Fibroblast of skin of left quadriceps (primary cell): ENCODE results near the gene CACNA1C.

Experiments
- DNase-seq, 2 experiments: peaks; one replicate each; pipeline ENCODE4 v3.0.0-alpha.2; 2013; ENCODE audit warnings: low read depth in 2 of 2

The CACNA1C gene

DNA sequence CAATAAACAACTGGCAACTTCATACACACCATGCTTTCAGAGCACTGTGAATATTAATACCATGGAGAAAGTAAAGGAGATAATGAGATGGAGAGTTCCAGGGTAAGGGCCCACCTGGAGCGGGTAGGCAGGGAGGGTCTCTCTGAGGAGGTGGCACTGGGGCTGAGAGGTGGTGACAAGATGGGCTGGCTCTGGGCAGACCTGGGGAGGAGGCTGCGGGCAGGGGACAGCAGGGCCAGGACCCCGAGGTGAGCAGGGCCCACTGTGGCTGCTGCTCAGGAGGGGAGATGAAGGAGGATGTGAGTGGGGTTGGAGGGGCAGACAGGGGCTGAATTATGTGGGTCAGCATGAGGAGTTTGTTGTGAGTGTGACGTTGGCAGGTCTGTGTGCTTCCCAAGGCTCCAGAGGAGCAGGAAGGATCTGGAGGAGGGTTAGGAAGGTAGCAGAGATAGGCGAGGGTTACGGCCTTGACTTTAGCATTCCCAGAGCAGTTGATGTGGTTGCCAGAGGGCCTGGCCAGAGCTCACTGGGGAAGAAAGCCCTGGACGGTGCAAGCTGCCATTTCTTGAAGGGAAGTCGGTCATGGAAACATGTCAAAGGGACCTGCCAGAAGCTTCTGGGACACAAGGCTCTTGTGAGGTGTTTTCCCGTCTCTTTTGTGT lies 88.2 kb downstream of the CACNA1C start:
- DNase-seq = no peak

DNA sequence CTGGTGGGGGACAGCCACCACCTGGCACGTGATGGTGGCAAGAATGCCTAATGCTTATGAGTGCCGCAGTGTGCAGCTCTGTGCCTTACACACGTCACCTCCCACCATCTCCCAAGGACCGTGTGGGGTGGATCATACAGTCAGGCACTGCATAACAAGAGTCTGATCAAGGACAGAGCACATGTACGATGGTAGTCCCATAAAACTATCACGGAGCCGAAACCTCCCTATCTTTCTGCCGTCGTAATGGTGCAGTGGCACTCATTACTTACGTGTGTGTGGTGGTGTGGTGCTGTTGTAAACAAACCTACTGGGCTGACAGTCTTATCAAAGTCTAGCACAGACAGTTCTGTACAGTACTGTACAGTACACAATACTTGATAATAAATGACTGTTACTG lies 89.3 kb downstream of the CACNA1C start:
- DNase-seq = no peak

DNA sequence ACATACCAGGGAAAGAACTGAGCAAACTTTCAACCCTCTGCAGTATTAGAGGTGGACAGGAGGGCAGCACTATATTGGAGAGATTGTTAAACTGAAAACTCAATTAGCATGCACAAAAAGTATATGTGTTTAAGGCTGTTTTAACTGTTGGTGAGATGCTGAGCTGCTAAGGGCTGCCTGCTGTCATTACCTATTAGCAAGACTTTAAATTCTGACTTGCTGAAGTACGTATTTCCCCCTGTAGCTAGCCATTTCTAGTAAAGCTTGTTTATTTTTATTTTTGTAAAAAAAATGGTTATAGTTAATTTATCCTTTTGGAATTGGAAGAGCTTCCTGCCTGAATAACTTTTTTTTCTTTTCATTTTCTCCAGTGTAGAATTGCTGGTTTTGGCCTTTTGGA lies 92.2 kb downstream of the CACNA1C start:
- no peak for DNase-seq

DNA sequence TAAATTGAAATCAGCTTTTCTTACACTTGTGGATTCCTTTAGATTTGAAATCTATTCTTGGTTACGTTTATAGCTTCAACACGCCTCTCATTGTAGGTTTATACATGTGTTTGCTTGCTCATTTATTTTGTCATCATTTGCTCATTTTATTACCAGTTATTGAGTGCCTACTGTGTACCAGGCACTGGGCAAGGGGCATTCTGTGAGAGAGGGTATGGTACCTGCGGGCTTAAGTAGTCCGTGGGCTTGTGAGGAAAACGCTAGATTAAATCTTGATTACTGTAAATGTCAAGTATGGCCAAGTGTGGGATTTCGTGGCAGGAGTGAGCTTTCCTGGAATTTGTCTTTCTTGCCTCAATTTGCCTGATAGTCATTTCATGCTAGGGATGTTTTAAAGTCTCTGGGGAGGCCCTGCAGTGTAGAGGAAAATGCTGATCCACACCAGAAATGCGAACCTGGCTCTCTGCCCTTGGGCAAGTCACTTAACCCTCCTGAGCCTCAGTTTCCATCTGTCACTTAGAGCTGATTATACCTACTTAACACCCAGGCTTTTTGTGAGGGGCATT lies 92.7 kb downstream of the CACNA1C start:
- no peak for DNase-seq

DNA sequence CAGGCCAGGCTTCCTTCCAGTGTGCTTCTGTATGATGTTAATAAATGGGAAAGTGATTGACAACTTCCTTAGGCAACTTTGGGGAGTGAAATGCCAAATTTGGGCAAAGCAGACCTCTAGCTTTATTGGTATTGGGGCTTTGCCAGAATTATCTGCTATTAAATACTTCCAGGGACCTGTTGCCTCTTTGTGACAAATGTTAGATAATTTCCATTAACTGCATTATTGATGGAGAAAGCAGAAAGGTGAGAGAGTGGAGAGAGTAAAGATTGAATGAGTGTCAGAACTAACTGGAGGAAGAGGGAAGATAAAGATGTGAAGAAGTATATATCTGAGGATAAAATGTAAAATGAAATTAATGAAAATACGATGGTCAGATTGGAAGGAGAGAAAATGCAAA lies 94.5 kb downstream of the CACNA1C start:
- DNase-seq = no peak

DNA sequence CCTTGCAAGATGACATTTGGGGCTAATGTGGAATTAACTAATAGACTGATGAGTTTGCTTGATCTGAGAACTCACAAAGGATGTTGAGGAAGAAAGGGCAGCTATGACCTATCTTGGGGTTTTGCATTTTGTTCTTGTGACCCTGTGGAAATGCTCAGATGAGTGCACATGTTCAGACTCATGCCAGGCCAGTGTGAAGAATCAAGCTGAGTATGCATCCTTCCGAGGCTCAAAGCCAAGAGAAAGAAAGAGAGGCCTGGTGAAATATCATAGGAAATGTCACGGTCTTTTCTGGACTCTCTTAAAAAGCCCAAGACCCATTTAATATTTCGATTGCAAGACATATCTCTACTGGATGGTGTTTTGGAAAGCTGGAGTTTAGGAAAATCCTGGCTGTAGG lies 96.3 kb downstream of the CACNA1C start:
- DNase-seq = no peak

DNA sequence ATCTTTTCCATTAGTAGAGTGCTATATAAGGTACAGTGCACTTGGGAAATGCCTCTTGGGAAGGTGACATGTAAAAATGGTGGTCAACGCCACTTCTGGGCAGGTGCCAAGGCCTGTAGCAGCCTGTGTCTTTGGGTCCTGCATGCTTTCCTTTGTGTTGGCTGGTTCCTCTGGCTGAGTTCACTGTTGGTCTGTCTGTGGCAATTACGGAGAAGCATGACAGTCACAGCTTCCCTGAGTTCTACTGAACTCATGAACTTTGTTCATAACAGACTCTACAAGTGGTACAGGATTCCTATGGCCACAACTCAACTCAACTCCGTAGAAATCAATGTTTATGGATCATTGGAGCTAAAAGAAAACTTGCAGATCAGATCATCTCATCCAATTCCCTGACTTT lies 98.0 kb downstream of the CACNA1C start:
- no peak for DNase-seq

DNA sequence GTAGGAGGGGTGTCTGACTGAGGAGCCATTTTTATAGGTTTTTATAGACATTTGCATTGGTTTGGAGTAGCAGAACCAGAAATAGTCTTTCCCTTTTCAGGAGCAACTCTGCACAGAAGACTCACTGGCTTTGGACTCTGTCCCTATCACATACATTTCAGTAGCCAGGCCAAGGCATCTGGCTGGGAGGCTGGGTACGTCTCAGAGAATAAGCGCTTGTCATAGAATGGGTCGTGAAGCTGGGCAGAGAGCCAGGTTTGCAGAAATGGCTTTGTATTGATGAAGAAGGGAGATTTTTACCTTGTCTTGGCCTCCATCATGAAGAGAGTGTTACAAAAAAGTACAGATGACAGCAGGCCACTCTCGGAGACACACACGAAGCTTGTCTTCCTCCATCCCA lies 98.6 kb downstream of the CACNA1C start:
- DNase-seq = no peak

DNA sequence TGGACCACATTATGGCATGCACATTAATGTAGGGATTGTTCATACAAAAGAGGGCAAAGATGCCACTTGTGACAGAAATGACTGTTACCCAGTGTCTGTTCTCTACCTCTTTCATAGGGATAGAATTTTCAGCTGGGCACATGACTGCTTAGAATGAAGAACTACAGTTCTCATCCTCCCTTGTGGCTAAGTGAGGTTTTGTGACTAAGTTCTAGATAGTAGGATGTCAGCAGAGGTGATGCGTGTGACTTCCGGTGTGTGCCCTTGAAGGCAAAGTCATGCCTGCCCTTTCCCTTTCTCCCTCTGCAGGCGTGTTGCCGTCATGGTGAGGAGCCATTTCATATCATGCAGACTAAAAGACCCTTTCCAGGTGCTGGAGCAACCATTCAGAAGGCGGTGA lies 99.3 kb downstream of the CACNA1C start:
- DNase-seq = no peak

DNA sequence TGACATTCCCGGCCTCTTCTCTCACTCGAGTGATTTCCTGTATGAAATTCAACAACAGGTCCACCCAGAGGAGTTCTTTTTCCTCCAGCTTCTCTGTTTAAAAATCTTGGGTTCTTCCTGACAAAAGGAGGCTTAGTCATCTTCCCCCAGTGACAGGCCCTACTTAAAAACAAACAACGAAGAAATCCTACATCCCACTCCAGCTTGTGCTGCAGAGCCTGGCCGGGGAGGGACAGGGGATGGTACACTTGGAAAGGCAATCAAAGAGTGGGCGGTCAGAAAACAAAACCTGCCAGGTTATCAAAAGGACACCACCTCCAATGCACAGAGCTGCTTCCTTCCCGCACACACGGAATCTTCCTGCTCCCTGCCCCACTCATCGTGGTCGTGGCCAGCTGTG lies 101.3 kb downstream of the CACNA1C start:
- peak in 1 of 2 experiments; percentile 29 for DNase-seq

DNA sequence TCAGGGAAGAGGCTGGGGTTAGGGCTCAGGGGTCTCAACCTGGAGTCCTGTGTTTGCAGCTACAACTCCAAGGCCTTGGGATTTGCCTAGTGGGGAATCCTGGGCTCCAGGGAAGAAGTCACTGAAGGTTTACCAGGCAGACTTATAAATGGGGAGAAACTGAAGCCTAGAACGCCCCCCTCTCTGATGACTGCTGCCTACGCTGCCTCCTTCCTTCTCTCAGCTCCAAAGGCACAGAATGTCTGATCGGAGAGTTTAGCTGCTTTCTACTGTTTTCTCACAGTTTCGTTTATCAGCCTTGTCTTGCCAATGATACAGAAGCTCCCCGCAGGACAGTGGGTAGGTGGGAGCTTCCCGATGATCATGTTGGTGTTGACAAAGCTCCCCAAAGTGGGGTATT lies 101.7 kb downstream of the CACNA1C start:
- no peak for DNase-seq

DNA sequence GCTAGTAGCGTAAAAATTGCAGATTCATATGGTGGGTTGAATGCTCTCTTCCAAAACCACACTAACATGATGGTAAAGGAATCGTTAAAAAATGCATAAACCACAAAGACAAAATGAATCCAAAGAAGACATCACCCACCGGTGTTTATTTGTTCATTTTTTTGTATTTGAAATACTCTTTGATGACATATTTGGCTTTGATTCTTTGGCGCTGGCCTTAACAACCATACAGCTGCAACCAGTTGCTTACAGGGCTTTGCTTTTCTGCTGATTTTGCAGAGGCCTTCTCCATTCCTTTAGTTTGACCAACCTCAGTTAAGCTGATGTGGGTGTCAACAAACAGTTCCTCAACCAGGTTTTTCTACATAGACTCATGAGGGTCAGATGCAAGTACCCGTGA lies 103.5 kb downstream of the CACNA1C start:
- DNase-seq = no peak

DNA sequence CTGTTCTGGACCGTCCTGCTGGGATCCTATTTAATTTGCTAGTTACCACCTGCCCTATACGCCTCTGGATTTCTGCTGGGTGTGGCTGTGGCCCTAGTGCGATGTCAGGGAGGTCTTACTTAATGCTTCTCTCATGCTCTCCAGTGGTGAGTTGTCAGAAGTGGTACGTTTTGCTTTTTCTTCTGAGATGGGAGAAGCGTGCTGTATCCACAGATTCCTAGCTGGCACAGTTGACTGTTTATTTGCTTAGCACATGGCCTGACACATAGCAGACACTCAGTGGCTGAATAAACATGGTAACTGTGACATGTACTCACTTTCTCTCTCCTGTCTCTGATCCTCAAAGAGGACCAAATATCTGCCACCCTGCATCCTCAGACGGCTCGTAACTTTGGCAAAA lies 107.3 kb downstream of the CACNA1C start:
- no peak for DNase-seq

DNA sequence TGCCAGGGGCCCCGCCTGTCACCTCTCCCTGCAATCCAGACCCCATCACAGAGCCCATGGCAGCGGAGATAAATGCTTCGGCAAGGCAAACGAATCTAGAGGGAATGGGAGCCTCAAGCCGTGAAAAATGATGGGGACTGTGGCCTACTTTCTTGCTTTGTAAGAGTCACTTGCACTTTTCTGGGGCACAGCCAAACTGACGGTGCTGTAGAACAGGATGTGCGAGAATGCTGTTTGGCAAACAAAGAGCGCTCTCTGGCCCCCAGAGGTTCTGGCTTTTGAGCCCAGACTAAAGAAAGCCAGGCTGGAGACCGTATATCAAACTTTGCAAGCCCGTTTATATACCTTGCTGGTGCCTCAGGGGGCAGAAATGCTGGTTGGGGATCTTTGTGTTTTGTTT lies 108.7 kb downstream of the CACNA1C start:
- no peak for DNase-seq

DNA sequence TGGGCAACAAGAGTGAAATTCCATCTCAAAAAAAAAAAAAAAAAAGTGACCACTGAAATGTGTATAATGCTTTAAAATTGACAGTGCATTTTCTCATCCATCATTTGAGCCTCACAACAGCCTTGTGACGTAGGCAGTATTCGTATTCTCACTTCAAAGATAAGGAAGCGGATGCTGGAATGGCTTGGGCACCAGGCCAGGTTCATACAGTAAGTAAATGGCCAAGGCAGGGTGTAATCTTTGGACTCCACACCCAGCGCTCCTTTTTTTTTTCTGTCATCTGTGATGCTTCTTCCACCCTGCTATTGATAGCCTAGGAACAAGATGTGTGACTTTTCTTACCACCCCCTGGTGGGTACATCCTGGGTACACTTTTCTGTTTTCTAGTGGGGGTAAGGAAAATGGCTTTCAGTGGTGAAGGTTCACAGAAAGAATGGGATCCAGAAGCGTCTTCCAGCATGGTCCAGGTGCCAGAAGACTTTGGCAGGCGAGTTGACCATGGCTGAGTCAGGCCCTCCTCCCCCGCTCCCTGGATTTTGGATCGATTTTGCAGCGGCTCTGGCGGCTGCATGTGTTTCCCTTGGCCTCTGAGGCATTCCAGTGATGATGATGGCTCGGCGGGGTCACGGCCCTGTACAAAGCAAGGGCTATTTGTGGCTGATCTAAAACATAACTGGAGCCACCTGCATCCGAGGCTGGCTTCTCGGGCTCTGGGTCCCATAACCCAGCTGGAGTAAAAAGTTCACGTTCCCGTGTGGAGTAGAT lies 110.6 kb downstream of the CACNA1C start:
- peak; percentile 48 to 54 for DNase-seq

DNA sequence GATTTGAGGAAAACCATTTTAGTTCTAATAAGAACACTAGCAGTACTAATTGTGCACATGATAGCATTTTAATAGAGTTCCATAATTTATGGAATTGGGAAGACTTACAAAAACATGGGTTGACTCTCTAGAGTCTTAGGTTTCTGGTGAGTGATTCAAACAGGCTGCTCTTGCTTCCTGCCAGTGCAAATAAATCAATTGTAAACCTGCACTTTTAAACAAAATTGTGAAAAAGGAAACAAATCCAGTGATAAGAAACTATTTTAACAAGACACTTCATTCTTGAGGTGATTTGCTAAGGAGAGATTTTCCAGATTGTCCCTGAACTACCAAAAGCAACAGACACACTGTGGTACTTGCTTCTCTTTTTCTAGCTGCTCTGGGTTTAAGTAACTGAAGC lies 112.2 kb downstream of the CACNA1C start:
- DNase-seq = peak; percentile 20 to 35

DNA sequence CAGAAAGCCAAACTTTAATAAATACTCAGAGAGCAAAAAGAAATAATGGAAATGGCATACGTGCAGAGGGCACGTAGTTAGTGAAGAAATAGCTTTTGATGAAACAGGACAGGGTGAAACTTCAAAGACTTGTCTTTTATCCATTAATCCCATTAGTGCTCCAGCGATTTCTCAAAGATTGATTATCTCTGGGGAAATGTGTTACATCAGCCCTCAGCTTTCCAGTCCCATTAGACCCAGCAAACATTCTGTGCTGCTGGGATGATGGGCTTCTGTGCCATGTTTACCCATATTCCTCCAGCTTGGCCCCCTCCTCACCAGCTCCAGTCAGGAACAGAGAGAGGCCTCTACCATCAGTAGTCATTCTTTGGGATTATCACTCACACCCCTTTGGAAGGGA lies 113.1 kb downstream of the CACNA1C start:
- no peak for DNase-seq

DNA sequence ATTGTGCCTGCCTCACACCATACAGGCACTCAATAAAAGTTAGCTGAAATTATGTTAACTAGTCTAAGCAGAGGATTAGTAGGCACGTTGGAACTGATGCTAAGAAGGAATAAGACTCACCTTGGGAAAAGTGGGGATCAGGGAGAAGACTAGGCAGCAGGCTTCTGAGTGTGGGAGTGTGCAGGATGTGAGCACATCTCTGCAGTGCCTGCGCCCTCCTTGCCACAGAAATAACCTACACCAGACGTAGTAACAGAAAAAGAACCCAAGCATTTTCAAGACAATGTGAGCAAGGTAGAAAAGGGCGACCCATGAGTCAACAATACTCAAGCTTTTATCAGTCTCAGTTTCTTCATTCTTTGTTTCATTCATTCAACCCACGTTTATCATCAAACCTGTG lies 113.9 kb downstream of the CACNA1C start:
- no peak for DNase-seq

DNA sequence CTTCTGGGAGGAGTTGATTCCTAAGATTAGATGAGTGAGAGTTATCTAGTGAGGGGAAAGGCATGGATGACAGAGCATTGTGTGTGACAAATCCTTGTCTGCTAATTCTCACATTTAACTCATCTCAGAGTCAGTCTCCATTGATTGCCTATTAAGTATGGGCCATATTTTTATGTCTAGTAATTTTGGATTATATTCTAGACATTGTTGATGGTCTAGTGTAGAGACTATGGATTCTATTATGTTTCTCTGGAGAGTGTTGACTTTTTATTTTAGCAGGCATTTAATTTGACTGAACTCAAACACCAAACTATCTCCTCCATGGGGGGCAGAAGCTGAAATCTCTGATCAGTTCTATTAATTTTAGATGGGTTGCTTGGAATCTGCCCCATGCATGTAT lies 114.4 kb downstream of the CACNA1C start:
- DNase-seq = no peak

DNA sequence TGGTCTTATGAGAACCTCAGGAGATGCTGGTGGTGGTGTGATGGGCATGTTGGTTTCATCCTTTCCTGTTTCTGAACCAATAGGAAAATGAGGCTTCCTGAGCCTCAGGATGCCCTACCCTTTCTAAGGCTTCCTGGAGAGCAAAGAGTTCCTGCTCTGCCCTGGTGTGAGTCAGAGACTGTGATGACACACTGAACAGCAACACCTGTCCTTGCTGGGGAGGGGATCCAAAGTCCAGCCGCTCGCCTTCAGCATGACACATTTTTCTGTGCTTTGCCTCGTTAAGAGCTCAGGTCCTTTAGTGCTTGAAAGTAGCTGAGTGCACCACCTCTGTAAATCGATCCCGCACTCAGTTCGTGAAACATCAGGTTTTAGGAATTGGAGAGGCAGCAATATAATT lies 116.0 kb downstream of the CACNA1C start:
- DNase-seq = no peak

DNA sequence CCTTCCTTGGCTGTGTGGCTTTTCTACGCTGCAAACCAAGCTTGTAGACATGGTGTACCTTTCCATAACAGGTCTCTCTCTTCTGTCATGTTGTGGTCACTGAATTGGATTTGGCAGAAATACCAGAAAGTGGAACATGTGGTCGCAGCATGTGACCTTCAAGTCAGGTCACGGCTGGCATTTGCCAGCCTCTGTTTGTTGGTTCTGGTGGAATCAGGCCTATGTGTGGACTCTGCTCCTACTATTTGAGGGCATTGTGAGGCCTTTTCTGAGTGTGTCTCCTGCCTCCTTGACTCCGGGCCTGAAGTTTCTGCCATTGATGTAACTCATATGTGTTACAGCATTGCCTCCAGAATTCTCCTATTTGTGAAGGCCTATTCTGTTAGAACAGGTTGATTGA lies 116.7 kb downstream of the CACNA1C start:
- no peak for DNase-seq

DNA sequence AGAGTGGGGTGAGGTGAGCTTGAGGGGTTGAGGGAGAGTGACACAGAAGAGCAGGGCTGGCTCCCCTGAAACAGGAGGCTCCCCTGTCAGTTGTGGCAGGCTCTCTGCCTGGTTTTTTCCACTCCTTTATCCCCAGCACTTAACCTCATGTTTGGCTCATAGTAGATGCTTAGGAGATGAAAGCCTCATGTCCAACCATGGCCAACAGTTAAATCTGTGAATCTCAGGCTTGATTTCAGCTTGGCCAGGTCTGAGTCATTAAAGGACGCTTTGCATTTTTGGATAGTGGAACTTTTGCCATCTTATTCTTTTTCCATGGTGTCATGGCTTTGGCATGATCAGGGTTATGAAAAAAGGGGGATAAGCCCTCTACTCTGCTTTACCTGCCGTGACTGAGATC lies 117.2 kb downstream of the CACNA1C start:
- DNase-seq = no peak

DNA sequence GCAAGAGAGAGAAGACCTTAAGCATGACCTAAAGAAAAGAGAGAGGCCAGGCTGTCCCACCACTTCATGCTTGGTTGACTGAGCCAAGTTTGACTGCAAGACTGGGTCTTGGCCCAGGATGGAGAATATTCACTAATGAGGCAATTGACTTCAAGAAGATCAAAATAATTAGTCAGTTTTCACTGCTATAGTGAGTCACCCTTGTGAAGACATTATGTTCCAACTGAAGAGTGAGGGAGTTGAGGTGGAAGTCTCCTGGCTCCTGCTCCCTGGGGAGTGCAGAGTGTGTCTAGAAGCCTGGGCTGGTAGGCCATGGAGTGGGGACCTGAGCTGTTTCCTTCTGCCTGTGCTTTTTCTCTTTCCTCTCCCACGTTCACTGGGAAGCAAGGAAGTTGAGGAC lies 117.6 kb downstream of the CACNA1C start:
- no peak for DNase-seq
